Kidney epithelial cell (primary cell): Measurements from ENCODE around the gene SINHCAF. TPM values are rescaled to one million over a fixed set of nuclear protein-coding genes. Genes with fewer than 3 reads are reported as not detected.

Experiments
- DNase-seq: peaks from one replicate; pipeline ENCODE4 v3.0.0-alpha.2; 2010; ENCODE audit warnings: low read depth
- H3K27me3 ChIP-seq: 2 replicates; pipeline ENCODE4 v1.6.0; 2011; ENCODE audit warnings: low read length; ENCODE audit not compliant: control insufficient read depth, insufficient read depth
- H3K36me3 ChIP-seq: 2 replicates; pipeline ENCODE4 v1.5.1; 2011; ENCODE audit warnings: low read length; ENCODE audit not compliant: control insufficient read depth, insufficient read depth
- H3K4me3 ChIP-seq: 2 replicates; pipeline ENCODE4 v1.5.1; 2011; ENCODE audit warnings: low read depth, mild to moderate bottlenecking, control low read depth, low read length
- total RNA-seq: library from RNA; depleted of rRNA; stranded (reverse); fragments of >200 nt; gene quantifications from 2 replicates; pipeline ENCODE4 v1.2.3, GENCODE V29; 2015
- TF ChIP-seq, protein P1 (sequence below): IDR thresholded peaks from 2 replicates; pipeline ENCODE4 v1.5.1; 2011; ENCODE audit warnings: mild to moderate bottlenecking, moderate library complexity, low read length, control low read depth, inconsistent platforms; ENCODE audit not compliant: insufficient read depth, poor library complexity, severe bottlenecking

Gene SINHCAF
- total RNA-seq, 1 donor from 2014 or later, result 217 TPM

DNA sequence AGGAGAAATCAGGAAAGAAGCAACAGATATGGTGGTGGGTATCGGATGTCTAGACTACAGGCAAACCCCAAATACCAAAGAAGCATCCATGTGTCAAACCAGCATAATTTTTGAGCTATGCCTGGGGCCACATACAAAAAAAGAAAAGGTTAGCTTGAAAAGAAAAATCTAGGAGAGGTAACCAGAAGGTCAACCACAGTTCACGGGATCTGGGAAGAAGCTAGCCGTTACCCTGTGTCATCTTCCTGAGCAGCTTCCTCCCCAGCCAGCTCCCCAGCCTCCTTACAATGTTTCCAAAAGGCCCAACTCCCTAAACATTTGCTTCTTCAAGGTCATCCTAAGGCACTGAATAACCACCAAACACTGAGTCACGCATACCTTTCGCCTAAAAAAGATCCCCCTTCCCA, 3.1 kb downstream of the SINHCAF start:
- peak overlapping the region; percentile 82 for H3K4me3 ChIP-seq
- no peak for DNase-seq
- no peaks in the 10 kb centered on the region for H3K27me3 ChIP-seq
- TF ChIP-seq, protein P1, sequence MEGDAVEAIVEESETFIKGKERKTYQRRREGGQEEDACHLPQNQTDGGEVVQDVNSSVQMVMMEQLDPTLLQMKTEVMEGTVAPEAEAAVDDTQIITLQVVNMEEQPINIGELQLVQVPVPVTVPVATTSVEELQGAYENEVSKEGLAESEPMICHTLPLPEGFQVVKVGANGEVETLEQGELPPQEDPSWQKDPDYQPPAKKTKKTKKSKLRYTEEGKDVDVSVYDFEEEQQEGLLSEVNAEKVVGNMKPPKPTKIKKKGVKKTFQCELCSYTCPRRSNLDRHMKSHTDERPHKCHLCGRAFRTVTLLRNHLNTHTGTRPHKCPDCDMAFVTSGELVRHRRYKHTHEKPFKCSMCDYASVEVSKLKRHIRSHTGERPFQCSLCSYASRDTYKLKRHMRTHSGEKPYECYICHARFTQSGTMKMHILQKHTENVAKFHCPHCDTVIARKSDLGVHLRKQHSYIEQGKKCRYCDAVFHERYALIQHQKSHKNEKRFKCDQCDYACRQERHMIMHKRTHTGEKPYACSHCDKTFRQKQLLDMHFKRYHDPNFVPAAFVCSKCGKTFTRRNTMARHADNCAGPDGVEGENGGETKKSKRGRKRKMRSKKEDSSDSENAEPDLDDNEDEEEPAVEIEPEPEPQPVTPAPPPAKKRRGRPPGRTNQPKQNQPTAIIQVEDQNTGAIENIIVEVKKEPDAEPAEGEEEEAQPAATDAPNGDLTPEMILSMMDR, result no peak
- no peaks in the 10 kb centered on the region for H3K36me3 ChIP-seq

- TF ChIP-seq, protein P1, result no peak
- Histone ChIP-seq H3K4me3 (no peak overlapping the region), H3K36me3 (no peaks in the 10 kb centered on the region), H3K27me3 (no peaks in the 10 kb centered on the region)
- DNase-seq, result no peak
Measured at GRCh38 chr12:31321897-31322228, 4.1 kb downstream of the SINHCAF start.

- H3K4me3 ChIP-seq, result no peak overlapping the region
Measured at GRCh38 chr12:31321186-31321896, 4.6 kb downstream of the SINHCAF start.

GRCh38 chr12:31318657-31319269, 7.2 kb downstream of the SINHCAF start:
- DNase-seq, result no peak
- H3K36me3 ChIP-seq, result no peaks in the 10 kb centered on the region
- no peaks in the 10 kb centered on the region for H3K27me3 ChIP-seq
- TF ChIP-seq, protein P1, result no peak
- H3K4me3 ChIP-seq, result no peak overlapping the region

More at GRCh38 chr12:31321186-31321896, 4.6 kb downstream of the SINHCAF start:
- DNase-seq, result no peak
- Histone ChIP-seq H3K36me3 (no peaks in the 10 kb centered on the region), H3K27me3 (no peaks in the 10 kb centered on the region)
- TF ChIP-seq, protein P1, result no peak

DNA sequence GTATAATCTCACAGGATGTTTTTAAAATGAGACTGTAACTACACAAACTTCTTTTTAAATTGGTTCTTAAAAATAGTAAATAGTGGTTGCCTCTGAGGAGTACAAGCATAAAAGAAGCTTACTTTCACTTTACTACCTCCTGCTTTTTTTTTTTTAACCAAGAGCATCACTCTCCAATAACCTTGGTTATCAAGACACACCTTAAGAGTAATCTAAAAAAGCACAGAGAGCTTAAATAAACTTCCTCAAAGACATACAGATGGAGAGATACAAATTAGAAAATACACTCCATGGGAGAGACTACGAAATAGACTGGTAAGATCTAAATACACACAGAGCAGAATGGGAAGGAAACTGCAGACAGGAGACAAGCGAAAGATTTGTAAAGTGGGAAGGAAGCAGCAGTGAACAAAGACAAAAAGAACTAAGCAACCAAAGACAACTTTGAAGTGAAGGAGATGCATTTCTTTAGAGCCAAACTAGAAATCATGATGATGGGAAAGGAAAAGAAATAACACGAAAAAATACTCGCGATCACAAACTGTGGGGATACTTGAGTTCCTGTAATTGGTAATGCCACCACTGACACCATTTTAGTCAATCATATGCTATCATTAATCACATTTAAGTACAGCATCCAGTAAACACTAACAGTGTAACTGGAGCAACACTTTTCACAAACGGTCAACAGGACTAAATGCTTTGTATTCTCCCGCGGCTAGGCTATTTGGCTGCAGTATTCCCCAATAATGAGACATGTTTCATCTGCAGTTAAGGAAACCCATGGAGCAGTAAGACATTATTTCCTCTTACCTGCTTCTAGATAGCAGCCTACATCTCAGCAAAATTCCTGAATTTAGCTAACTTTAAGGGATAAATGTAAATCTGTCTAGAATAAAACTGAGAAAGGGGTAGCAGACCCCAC, 8.2 kb downstream of the SINHCAF start:
- no peak for DNase-seq
- peak overlapping the region; percentile 14 for H3K4me3 ChIP-seq
- H3K36me3 ChIP-seq, result no peaks in the 10 kb centered on the region
- no peaks in the 10 kb centered on the region for H3K27me3 ChIP-seq
- TF ChIP-seq, protein P1, result no peak
